Measurements from ENCODE around the gene OR3A2.
"Not testable (repeated sequence)": the region's sequence is repeated elsewhere in the genome, so short reads cannot be mapped to it uniquely, and the experiment has no call there.

- not testable (repeated sequence) for TF ChIP-seq CTCF (conservative IDR thresholded peaks at IDR 0.05; ENCODE audit: low read length); EZH2phosphoT487 (IDR thresholded peaks at IDR 0.05; ENCODE audit: borderline replicate concordance)
Measured at GRCh38 chr17:3232300-3232699, 153.8 kb downstream of the OR3A2 start.

Measured in Loucy (cell line).